Heart left ventricle (tissue), 16 donors: ENCODE results near the gene CASP4. TPM values are rescaled to one million over a fixed set of nuclear protein-coding genes. Genes with fewer than 3 reads are reported as not detected.
"Not testable (repeated sequence)": the region's sequence is repeated elsewhere in the genome, so short reads cannot be mapped to it uniquely, and the experiment has no call there.

ENCODE experiments used
- ATAC-seq, 4 donors: fragments of 200-7000 bp; cut with Tn5 transposase; one replicate each; pipeline ENCODE4 v1.9.1; 2020 to 2022; ENCODE audit warnings: moderate library complexity in 4 of 4, mild to moderate bottlenecking in 3 of 4, moderate number of reproducible peaks in 1 of 4
- DNase-seq, 5 donors: peaks; one replicate each; pipeline ENCODE4 v3.0.0-alpha.2; 2020
- H3K27ac ChIP-seq, 12 donors: fragments of 200-600 bp; sonication (generic) in 4 of 12; one replicate each; pipeline versions ENCODE4 v1.5.0 to v1.8.0; 2016 to 2022; ENCODE audit warnings: mild to moderate bottlenecking in 2 of 12
- H3K27me3 ChIP-seq, 9 donors: fragments of 200-600 bp; sonication (generic) in 2 of 9; one replicate each; pipeline versions ENCODE4 v1.5.1 to v1.8.0; 2016 to 2022; ENCODE audit warnings: mild to moderate bottlenecking in 3 of 9
- H3K36me3 ChIP-seq, 9 donors: fragments of 200-600 bp; sonication (generic) in 2 of 9; one replicate each; pipeline versions ENCODE4 v1.5.0 to v1.8.0; 2018 to 2022; ENCODE audit warnings: mild to moderate bottlenecking in 2 of 9
- H3K4me1 ChIP-seq, 12 donors: fragments of 200-600 bp; sonication (generic) in 4 of 12; one replicate each; pipeline versions ENCODE4 v1.5.0 to v1.8.0; 2016 to 2022; ENCODE audit warnings: mild to moderate bottlenecking in 3 of 12
- H3K4me3 ChIP-seq, 12 donors: fragments of 200-600 bp; sonication (generic) in 4 of 12; one replicate each; pipeline versions ENCODE4 v1.5.0 to v1.8.0; 2017 to 2022; ENCODE audit warnings: mild to moderate bottlenecking in 9 of 12, moderate library complexity in 4 of 12
- H3K9me3 ChIP-seq, 12 donors: fragments of 200-600 bp; sonication (generic) in 4 of 12; one replicate each; pipeline versions ENCODE4 v1.5.0 to v1.8.0; 2016 to 2022; ENCODE audit warnings: mild to moderate bottlenecking in 1 of 12
- CTCF ChIP-seq, 12 donors: fragments of 200-600 bp; sonication (generic) in 4 of 12; IDR thresholded peaks; one replicate each; pipeline versions ENCODE4 v1.5.0 to v1.8.0; 2018 to 2022; ENCODE audit warnings: antibody characterized with exemption in 12 of 12, mild to moderate bottlenecking in 5 of 12
- POLR2A ChIP-seq, 2 donors: fragments of 450-650 bp; IDR thresholded peaks; one replicate each; pipeline ENCODE4 v1.6.1; 2017; ENCODE audit warnings: antibody characterized with exemption in 2 of 2, mild to moderate bottlenecking in 2 of 2, moderate library complexity in 2 of 2
- WGBS, 4 donors: extraction: QIAGEN DNeasy Blood & Tissue Kit in 2 of 4; methylation state at CpG; one replicate each; pipeline versions ENCODE4 v1.1.5 to v1.1.7; 2013 to 2018; 5-methylcytosine and 5-hydroxymethylcytosine counted together
- intact Hi-C, 10 donors: fragments of 100-400 bp; cut with DNase I; formaldehyde crosslinking; loops; one replicate each; pipeline versions ENCODE4 v1.11.1 to v1.14.2; 2022
- polyA plus RNA-seq, 2 donors: library from polyadenylated mRNA; stranded (reverse); fragments of 200-250 nt; gene quantifications; one replicate each; pipeline ENCODE4 v1.2.3, GENCODE V29; 2013
- total RNA-seq, 9 donors: library from RNA; depleted of rRNA in 2 of 9; stranded (reverse); fragments of >200 nt in 2 of 9; fragmentation: NEBNext Ultra II Directional in 3 of 9; extraction: Animal tissue kit (Norgen Biotek cat#: 25700) in 3 of 9; gene quantifications; one replicate each; pipeline versions ENCODE4 v1.1.0 to v1.2.4, GENCODE V29; 2016 to 2023
- donor health status: ischemic (EF 13 %, LVEDD 7.1; RV severe dilation, severe dysfunction).
- donor health status: healthy with polysubstance abuse.
- donor health status: DM: no; HTN: yes; CAD: no.
- donor health status: DM: no; HTN: no; CAD: no.
- donor health status: ischemic (EF 25% LVEDD 6.9; RV normal size, moderate dysfunction).
- donor health status: ischemic (EF 25% LVEDD 5.7; RV mildly dilated, moderate dysfunction).
- donor health status: healthy.
- donor health status: DM: yes; HTN: yes; CAD: no.
- donor health status: ischemic (EF 35%, LVEDD 5.7; RV mildly dilated, moderate dysfunction).
- donor health status: nonischemic (EF 11% LVEDD 7.7; RV severe dilation, severe dysfunction).
- donor health status: DM: yes; HTN: yes; CAD: no.
- donor health status: PGD.
- donor health status: ischemic (EF 29% LVEDD 5.4; RV normal size, mild dysfunction).
- donor health status: nonischemic (EF 23%, LVEDD 6.1; RV moderate dilation, normal function).

Gene CASP4
- total and polyA plus RNA-seq, 11 donors, result 7.6 to 74.5 (median 11.2) TPM

GRCh38 chr11:104984808-104985207 lies 16.4 kb upstream of the CASP4 start:
- WGBS, 4 donors, result 55 to 80% (median 71%) methylated on average over 3 of the region's 3 CpGs
- Histone ChIP-seq H3K27me3 (no peaks in the 10 kb centered on the region), H3K36me3 (no peaks in the 10 kb centered on the region), H3K9me3 (peaks cover 0 to 25% (median 8%) of the 10 kb centered on the region in 12 donors), H3K4me1 (no peaks in the 10 kb centered on the region), H3K27ac (no peak overlapping the region), H3K4me3 (no peak overlapping the region)
- TF ChIP-seq POLR2A (IDR thresholded peaks at IDR 0.05) (no peak), CTCF (IDR thresholded peaks at IDR 0.05) (no peak)
- DNase-seq, result no peak
- no peak for ATAC-seq
- intact Hi-C loops, result no loop called here

GRCh38 chr11:104979839-104980238 lies 11.5 kb upstream of the CASP4 start:
- no peaks in the 10 kb centered on the region for H3K4me1 ChIP-seq
- no peaks in the 10 kb centered on the region for H3K27me3 ChIP-seq
- WGBS, 4 donors, result 85 to 95% (median 93%) methylated on average over 1 of the region's 1 CpG
- no peak overlapping the region for H3K4me3 ChIP-seq
- H3K36me3 ChIP-seq, result no peaks in the 10 kb centered on the region
- no peak for ATAC-seq
- no peak overlapping the region for H3K27ac ChIP-seq
- TF ChIP-seq POLR2A (IDR thresholded peaks at IDR 0.05) (no peak), CTCF (IDR thresholded peaks at IDR 0.05) (no peak)
- peaks cover 0 to 3% (median 0%) of the 10 kb centered on the region in 12 donors for H3K9me3 ChIP-seq
- no peak for DNase-seq
- intact Hi-C loops, result no loop called here

GRCh38 chr11:104973616-104974015 lies 5.2 kb upstream of the CASP4 start:
- intact Hi-C loops, result no loop called here
- Histone ChIP-seq H3K9me3 (peaks cover 0 to 32% (median 10%) of the 10 kb centered on the region in 12 donors), H3K27me3 (no peaks in the 10 kb centered on the region), H3K4me1 (peaks cover 0 to 7% (median 0%) of the 10 kb centered on the region in 12 donors), H3K27ac (no peak overlapping the region), H3K4me3 (no peak overlapping the region), H3K36me3 (no peaks in the 10 kb centered on the region)
- TF ChIP-seq POLR2A (IDR thresholded peaks at IDR 0.05) (no peak), CTCF (IDR thresholded peaks at IDR 0.05) (no peak)
- WGBS, 4 donors, result 79 to 94% (median 86%) methylated on average over 2 of the region's 2 CpGs
- no peak for DNase-seq
- ATAC-seq, result no peak

- 92 to 95% (median 95%) methylated on average over 8 of the region's 8 CpGs for WGBS, 4 donors
- H3K36me3 ChIP-seq, H3K4me1 ChIP-seq, H3K4me3 ChIP-seq, intact Hi-C loops, DNase-seq, H3K27ac ChIP-seq, ATAC-seq, H3K27me3 ChIP-seq: not testable (repeated sequence)
- peaks cover 0 to 32% (median 10%) of the 10 kb centered on the region in 12 donors for H3K9me3 ChIP-seq
Measured at GRCh38 chr11:104972924-104973323, 4.5 kb upstream of the CASP4 start.

GRCh38 chr11:104970756-104971155 lies 2.4 kb upstream of the CASP4 start:
- TF ChIP-seq CTCF (IDR thresholded peaks at IDR 0.05) (no peak), POLR2A (IDR thresholded peaks at IDR 0.05) (no peak)
- no peaks in the 10 kb centered on the region for H3K36me3 ChIP-seq
- H3K4me3 ChIP-seq, result no peak overlapping the region
- DNase-seq (no peak), ATAC-seq (no peak)
- no peaks in the 10 kb centered on the region for H3K27me3 ChIP-seq
- intact Hi-C loops, result no loop called here
- H3K27ac ChIP-seq, result no peak overlapping the region
- H3K9me3 ChIP-seq, result peaks cover 0 to 32% (median 10%) of the 10 kb centered on the region in 12 donors
- peaks cover 0 to 20% (median 9%) of the 10 kb centered on the region in 12 donors for H3K4me1 ChIP-seq
